GM23338 (cell line): ENCODE data around the gene TDRD7.

Source experiments
- CREB1 ChIP-seq: fragments of 250-450 bp; sonication (Bioruptor Pico); IDR thresholded peaks from 2 replicates; pipeline ENCODE4 v1.5.0; 2020; ENCODE audit warnings: low read depth, mild to moderate bottlenecking, moderate library complexity
- ETS1 ChIP-seq: IDR thresholded peaks from 2 replicates; pipeline ENCODE4 v1.6.1; 2016; ENCODE audit warnings: antibody characterized with exemption
- EZH2 ChIP-seq: fragments of 200-600 bp; sonication (generic); IDR thresholded peaks from one replicate; pipeline ENCODE4 v1.8.0; 2017; ENCODE audit warnings: antibody characterized with exemption, mild to moderate bottlenecking, low read depth; ENCODE audit not compliant: unreplicated experiment
- EZH2phosphoT487 ChIP-seq: fragments of 200-600 bp; sonication (generic); IDR thresholded peaks from one replicate; pipeline ENCODE4 v1.8.1; 2018; ENCODE audit warnings: antibody characterized with exemption; ENCODE audit not compliant: unreplicated experiment
- JUNB ChIP-seq: IDR thresholded peaks from one replicate; pipeline ENCODE4 v1.6.1; 2016; ENCODE audit warnings: antibody characterized with exemption; ENCODE audit not compliant: unreplicated experiment
- POLR2AphosphoS5 ChIP-seq: IDR thresholded peaks from 2 replicates; pipeline ENCODE4 v1.6.1; 2016; ENCODE audit warnings: antibody characterized with exemption, low read depth
- REST ChIP-seq: IDR thresholded peaks from one replicate; pipeline ENCODE4 v1.6.1; 2018; ENCODE audit warnings: antibody characterized with exemption; ENCODE audit not compliant: unreplicated experiment
- ZNF114 ChIP-seq: fragments of 250-450 bp; sonication (Bioruptor Pico); IDR thresholded peaks from 2 replicates; pipeline ENCODE4 v1.5.0; 2020; ENCODE audit warnings: mild to moderate bottlenecking, moderate library complexity
- TF ChIP-seq, protein P1 (sequence below), 2 experiments: fragments of 200-600 bp in 1 of 2; sonication (generic) in 1 of 2; conservative IDR thresholded peaks; 2 replicates each; pipeline versions ENCODE4 v1.5.1 to v1.6.1; 2016 to 2017; ENCODE audit warnings: antibody characterized with exemption in 2 of 2, low read depth in 2 of 2, mild to moderate bottlenecking in 2 of 2, moderate library complexity in 1 of 2

- TF ChIP-seq POLR2AphosphoS5 (no peak), JUNB (no peak), EZH2 (no peak), EZH2phosphoT487 (no peak), ETS1 (no peak), REST (no peak), ZNF114 (no peak), CREB1 (CRISPR knock-in tag) (no peak)
- TF ChIP-seq, protein P1, sequence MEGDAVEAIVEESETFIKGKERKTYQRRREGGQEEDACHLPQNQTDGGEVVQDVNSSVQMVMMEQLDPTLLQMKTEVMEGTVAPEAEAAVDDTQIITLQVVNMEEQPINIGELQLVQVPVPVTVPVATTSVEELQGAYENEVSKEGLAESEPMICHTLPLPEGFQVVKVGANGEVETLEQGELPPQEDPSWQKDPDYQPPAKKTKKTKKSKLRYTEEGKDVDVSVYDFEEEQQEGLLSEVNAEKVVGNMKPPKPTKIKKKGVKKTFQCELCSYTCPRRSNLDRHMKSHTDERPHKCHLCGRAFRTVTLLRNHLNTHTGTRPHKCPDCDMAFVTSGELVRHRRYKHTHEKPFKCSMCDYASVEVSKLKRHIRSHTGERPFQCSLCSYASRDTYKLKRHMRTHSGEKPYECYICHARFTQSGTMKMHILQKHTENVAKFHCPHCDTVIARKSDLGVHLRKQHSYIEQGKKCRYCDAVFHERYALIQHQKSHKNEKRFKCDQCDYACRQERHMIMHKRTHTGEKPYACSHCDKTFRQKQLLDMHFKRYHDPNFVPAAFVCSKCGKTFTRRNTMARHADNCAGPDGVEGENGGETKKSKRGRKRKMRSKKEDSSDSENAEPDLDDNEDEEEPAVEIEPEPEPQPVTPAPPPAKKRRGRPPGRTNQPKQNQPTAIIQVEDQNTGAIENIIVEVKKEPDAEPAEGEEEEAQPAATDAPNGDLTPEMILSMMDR (conservative IDR thresholded peaks at IDR 0.05; ENCODE audit: low read depth in 2 of 2), result no peak
Observed at GRCh38 chr9:97518909-97519307, 107.0 kb downstream of the TDRD7 start.
